Measurements from ENCODE around the gene TLE3. TPM values are rescaled to one million over a fixed set of nuclear protein-coding genes. Genes with fewer than 3 reads are reported as not detected.
"Not testable (repeated sequence)": the region's sequence is repeated elsewhere in the genome, so short reads cannot be mapped to it uniquely, and the experiment has no call there.

TLE3 gene
- total RNA-seq, 3 donors from 2014 or later, result 67.0 to 73.9 (median 73.4) TPM

DNA sequence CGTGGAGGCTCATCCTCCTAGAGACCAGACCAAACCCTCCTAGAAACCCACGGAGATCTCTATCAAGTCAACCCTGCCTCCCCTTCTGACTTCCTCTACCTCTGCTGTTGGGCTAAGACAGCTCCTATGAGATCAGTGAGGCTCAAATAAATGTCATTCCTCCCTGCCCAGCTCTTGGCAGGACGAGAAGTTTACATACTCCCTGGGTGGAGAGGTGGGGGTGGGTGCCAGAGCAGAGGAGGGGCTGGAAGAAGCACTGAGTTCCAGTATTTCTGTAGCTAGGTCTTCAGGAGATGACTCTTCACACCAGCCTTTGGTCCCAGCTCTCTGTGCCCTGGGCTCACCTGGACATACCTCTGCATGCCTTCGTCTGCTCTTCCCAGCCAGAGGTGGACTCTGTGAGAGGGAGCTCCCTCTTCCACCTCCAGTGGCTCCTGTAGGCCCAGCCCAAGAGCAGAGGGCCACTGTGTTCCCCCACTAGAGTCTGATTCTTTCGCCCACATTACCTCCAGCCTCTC lies 42.4 kb upstream of the TLE3 start:
- Histone ChIP-seq H3K9me3 (no peaks in the 10 kb centered on the region), H3K4me1 (no peaks in the 10 kb centered on the region), H3K4me3 (no peak overlapping the region), H3K36me3 (no peaks in the 10 kb centered on the region), H3K27me3 (no peaks in the 10 kb centered on the region), H3K27ac (no peak overlapping the region)
- no peak for DNase-seq (ENCODE audit: low spot score in 2 of 2)
- intact Hi-C loops (cut with DNase I; ENCODE audit: low total_unique reads), result no loop called here
- TF ChIP-seq POLR2A (IDR thresholded peaks at IDR 0.05) (no peak), POLR2AphosphoS5 (IDR thresholded peaks at IDR 0.05) (no peak)
- TF ChIP-seq, protein P1, sequence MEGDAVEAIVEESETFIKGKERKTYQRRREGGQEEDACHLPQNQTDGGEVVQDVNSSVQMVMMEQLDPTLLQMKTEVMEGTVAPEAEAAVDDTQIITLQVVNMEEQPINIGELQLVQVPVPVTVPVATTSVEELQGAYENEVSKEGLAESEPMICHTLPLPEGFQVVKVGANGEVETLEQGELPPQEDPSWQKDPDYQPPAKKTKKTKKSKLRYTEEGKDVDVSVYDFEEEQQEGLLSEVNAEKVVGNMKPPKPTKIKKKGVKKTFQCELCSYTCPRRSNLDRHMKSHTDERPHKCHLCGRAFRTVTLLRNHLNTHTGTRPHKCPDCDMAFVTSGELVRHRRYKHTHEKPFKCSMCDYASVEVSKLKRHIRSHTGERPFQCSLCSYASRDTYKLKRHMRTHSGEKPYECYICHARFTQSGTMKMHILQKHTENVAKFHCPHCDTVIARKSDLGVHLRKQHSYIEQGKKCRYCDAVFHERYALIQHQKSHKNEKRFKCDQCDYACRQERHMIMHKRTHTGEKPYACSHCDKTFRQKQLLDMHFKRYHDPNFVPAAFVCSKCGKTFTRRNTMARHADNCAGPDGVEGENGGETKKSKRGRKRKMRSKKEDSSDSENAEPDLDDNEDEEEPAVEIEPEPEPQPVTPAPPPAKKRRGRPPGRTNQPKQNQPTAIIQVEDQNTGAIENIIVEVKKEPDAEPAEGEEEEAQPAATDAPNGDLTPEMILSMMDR (IDR thresholded peaks at IDR 0.05), result no peak

DNA sequence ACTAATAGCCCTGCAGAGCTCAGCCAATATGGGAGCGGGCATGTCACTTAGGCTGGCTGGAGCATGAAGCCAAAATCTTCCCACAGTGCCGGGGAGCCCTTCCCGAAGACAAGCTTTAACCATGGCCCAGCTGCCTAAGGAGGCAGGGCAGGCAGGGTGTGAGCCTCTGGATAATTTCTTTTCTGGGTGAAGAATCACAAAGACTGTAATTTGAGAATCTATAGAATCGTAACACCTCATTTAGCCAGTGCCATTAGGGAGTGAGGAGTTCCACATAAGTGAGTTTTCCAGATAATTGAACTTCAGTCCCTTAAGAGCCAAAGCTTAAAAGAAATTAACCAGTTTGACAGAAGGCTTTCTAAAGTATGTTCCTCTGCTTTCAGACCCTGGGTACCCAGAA lies 40.2 kb upstream of the TLE3 start:
- no peaks in the 10 kb centered on the region for H3K36me3 ChIP-seq
- intact Hi-C loops (cut with DNase I; ENCODE audit: low total_unique reads), result no loop called here

DNA sequence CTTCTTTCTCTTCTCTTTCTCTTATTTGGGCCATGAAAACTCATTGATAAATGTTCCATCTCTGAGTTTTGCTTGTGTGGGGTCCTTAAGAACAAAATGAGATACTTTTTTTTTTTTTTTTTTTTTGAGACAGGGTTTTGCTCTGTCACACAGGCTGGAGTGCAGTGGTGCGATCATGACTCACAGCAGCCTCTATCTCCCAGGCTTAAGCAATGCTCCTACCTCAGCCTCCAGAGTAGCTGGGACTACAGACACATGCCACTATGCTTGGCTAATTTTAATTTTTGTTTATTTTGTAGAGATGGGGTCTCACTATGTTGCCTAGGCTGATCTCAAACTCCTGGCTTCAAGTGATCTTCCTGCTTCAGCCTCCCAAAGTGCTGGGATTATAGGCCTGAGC lies 39.3 kb upstream of the TLE3 start:
- H3K9me3 ChIP-seq; H3K4me3 ChIP-seq; H3K27me3 ChIP-seq; DNase-seq (ENCODE audit: low spot score in 2 of 2); H3K4me1 ChIP-seq; H3K27ac ChIP-seq; H3K36me3 ChIP-seq; intact Hi-C loops (cut with DNase I; ENCODE audit: low total_unique reads): not testable (repeated sequence)

More for the DNA sequence above, 40.2 kb upstream of the TLE3 start:
- Histone ChIP-seq H3K9me3 (no peaks in the 10 kb centered on the region), H3K27ac (no peak overlapping the region), H3K4me3 (no peak overlapping the region), H3K4me1 (no peaks in the 10 kb centered on the region), H3K27me3 (no peaks in the 10 kb centered on the region)
- TF ChIP-seq, protein P1 (IDR thresholded peaks at IDR 0.05), result no peak
- TF ChIP-seq POLR2A (IDR thresholded peaks at IDR 0.05) (no peak), POLR2AphosphoS5 (IDR thresholded peaks at IDR 0.05) (no peak)
- DNase-seq (ENCODE audit: low spot score in 2 of 2), result no peak

DNA sequence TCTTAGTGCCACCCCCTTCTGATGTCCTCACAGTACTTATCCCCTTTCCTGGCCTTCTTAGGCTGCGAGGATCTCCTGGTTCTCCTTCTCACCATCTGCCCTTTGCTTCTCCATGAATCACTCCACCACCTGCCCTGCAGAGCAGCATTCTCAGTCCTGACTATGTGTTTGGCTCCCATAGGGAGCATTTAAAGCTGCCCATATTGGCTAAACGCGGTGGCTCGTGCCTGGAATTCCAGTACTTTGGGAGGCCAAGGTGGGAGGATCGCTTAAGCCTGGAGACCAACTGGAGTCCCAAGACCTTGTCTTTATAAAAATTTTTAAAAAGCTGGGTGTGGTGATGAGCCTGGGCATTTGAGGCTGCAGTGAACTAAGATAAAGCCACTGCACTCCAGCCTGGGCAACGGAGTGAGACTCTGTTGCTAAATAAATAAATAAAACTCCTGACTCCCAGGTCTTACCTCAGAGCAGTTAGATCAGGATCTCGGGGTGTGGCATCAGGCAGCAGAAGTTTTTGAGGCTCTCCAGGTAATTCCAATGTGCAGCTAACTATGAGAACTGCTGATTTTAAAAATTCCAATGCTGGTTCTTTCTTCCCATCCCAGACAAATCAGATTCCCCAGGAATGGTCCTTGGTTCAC lies 36.2 kb upstream of the TLE3 start:
- Histone ChIP-seq H3K4me1 (no peaks in the 10 kb centered on the region), H3K9me3 (no peaks in the 10 kb centered on the region), H3K27me3 (no peaks in the 10 kb centered on the region), H3K4me3 (no peak overlapping the region), H3K36me3 (no peaks in the 10 kb centered on the region), H3K27ac (no peak overlapping the region)
- intact Hi-C loops (cut with DNase I; ENCODE audit: low total_unique reads), result no loop called here
- DNase-seq (ENCODE audit: low spot score in 2 of 2), result no peak
- TF ChIP-seq POLR2AphosphoS5 (IDR thresholded peaks at IDR 0.05) (no peak), POLR2A (IDR thresholded peaks at IDR 0.05) (no peak)
- TF ChIP-seq, protein P1 (IDR thresholded peaks at IDR 0.05), result no peak

DNA sequence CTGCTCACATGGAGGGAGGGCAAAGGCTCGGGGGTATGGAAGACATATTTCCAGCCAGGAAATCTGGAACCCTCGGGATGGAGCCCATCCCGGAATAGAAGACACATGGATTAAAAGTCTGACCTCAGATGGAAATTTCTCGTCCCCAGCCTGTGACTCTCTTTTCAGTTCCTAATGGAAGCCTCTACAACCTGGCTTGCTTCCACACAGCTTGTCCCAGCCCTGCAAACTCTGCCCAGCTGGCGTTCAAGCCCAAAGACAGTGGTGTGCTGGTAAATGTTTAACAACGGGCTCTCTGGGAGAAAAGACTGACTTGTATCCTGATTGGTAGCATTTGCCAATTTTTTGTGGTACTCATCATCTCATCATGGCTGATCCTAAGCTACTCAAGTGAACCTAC lies 35.6 kb upstream of the TLE3 start:
- TF ChIP-seq, protein P1 (IDR thresholded peaks at IDR 0.05), result no peak
- TF ChIP-seq POLR2AphosphoS5 (IDR thresholded peaks at IDR 0.05) (no peak), POLR2A (IDR thresholded peaks at IDR 0.05) (no peak)
- H3K27ac ChIP-seq, result no peak overlapping the region

More for the DNA sequence above, 35.6 kb upstream of the TLE3 start:
- Histone ChIP-seq H3K27me3 (no peaks in the 10 kb centered on the region), H3K9me3 (no peaks in the 10 kb centered on the region), H3K36me3 (no peaks in the 10 kb centered on the region), H3K4me1 (no peaks in the 10 kb centered on the region), H3K4me3 (no peak overlapping the region)
- intact Hi-C loops (cut with DNase I; ENCODE audit: low total_unique reads), result no loop called here
- no peak for DNase-seq (ENCODE audit: low spot score in 2 of 2)
